Measurements from ENCODE around the gene GAGE10.
"Not testable (repeated sequence)": the region's sequence is repeated elsewhere in the genome, so short reads cannot be mapped to it uniquely, and the experiment has no call there.

Gene GAGE10

GRCh38 chrX:49344496-49345175 lies 41.2 kb downstream of the GAGE10 start:
- H3K4me3 ChIP-seq (ENCODE audit: control insufficient read depth in 1 of 7, extremely low read depth in 1 of 7, insufficient read depth in 4 of 7, low read depth in 2 of 7, low read length in 6 of 7); H3K9me3 ChIP-seq (ENCODE audit: control extremely low read depth in 1 of 5, control insufficient read depth in 4 of 5, insufficient read depth in 2 of 5, low read depth in 1 of 5, low read length in 4 of 5); H3K4me1 ChIP-seq (ENCODE audit: control extremely low read depth in 1 of 4, control insufficient read depth in 4 of 4, insufficient read depth in 4 of 4, low read length in 3 of 4); DNase-seq; POLR2A ChIA-PET; H3K27ac ChIP-seq (ENCODE audit: insufficient read depth in 1 of 2, low read depth in 1 of 2, low read length in 2 of 2, poor library complexity in 1 of 2, severe bottlenecking in 2 of 2); CTCF ChIA-PET; H3K36me3 ChIP-seq (ENCODE audit: control insufficient read depth in 4 of 4, insufficient read depth in 4 of 4, low read length in 3 of 4); H3K27me3 ChIP-seq (replicated peaks in 2 of 5; ENCODE audit: control insufficient read depth in 4 of 5, insufficient read depth in 5 of 5, low read length in 4 of 5): not testable (repeated sequence)
- 75% methylated on average over 5 of the region's 15 CpGs for WGBS (ENCODE audit: insufficient coverage)

GRCh38 chrX:49345402-49345801 lies 42.0 kb downstream of the GAGE10 start:
- POLR2A ChIA-PET; CTCF ChIA-PET; H3K4me1 ChIP-seq (ENCODE audit: control extremely low read depth in 1 of 4, control insufficient read depth in 4 of 4, insufficient read depth in 4 of 4, low read length in 3 of 4); H3K9me3 ChIP-seq (ENCODE audit: control extremely low read depth in 1 of 5, control insufficient read depth in 4 of 5, insufficient read depth in 2 of 5, low read depth in 1 of 5, low read length in 4 of 5); H3K4me3 ChIP-seq (ENCODE audit: control insufficient read depth in 1 of 7, extremely low read depth in 1 of 7, insufficient read depth in 4 of 7, low read depth in 2 of 7, low read length in 6 of 7); H3K27me3 ChIP-seq (replicated peaks in 2 of 5; ENCODE audit: control insufficient read depth in 4 of 5, insufficient read depth in 5 of 5, low read length in 4 of 5); H3K27ac ChIP-seq (ENCODE audit: insufficient read depth in 1 of 2, low read depth in 1 of 2, low read length in 2 of 2, poor library complexity in 1 of 2, severe bottlenecking in 2 of 2); DNase-seq; H3K36me3 ChIP-seq (ENCODE audit: control insufficient read depth in 4 of 4, insufficient read depth in 4 of 4, low read length in 3 of 4): not testable (repeated sequence)
- WGBS (ENCODE audit: insufficient coverage), result 100% methylated on average over 1 of the region's 10 CpGs

GRCh38 chrX:49346150-49346549 lies 42.7 kb downstream of the GAGE10 start:
- H3K27ac ChIP-seq (ENCODE audit: insufficient read depth in 1 of 2, low read depth in 1 of 2, low read length in 2 of 2, poor library complexity in 1 of 2, severe bottlenecking in 2 of 2); H3K9me3 ChIP-seq (ENCODE audit: control extremely low read depth in 1 of 5, control insufficient read depth in 4 of 5, insufficient read depth in 2 of 5, low read depth in 1 of 5, low read length in 4 of 5); POLR2A ChIA-PET; H3K27me3 ChIP-seq (replicated peaks in 2 of 5; ENCODE audit: control insufficient read depth in 4 of 5, insufficient read depth in 5 of 5, low read length in 4 of 5); DNase-seq; H3K36me3 ChIP-seq (ENCODE audit: control insufficient read depth in 4 of 4, insufficient read depth in 4 of 4, low read length in 3 of 4); H3K4me3 ChIP-seq (ENCODE audit: control insufficient read depth in 1 of 7, extremely low read depth in 1 of 7, insufficient read depth in 4 of 7, low read depth in 2 of 7, low read length in 6 of 7); H3K4me1 ChIP-seq (ENCODE audit: control extremely low read depth in 1 of 4, control insufficient read depth in 4 of 4, insufficient read depth in 4 of 4, low read length in 3 of 4); CTCF ChIA-PET: not testable (repeated sequence)
- WGBS (ENCODE audit: insufficient coverage), result 91% methylated on average over 6 of the region's 11 CpGs

Data from common myeloid progenitor, CD34-positive (primary cell).